GM19023 (cell line): ENCODE data around the gene OR2M3.
"Not testable (repeated sequence)": the region's sequence is repeated elsewhere in the genome, so short reads cannot be mapped to it uniquely, and the experiment has no call there.

Source experiments
- ATAC-seq: cut with Tn5 transposase; IDR thresholded peaks from one replicate; pipeline ENCODE4 v1.9.1; 2021; ENCODE audit warnings: mild to moderate bottlenecking, moderate library complexity; ENCODE audit not compliant: unreplicated experiment

Gene OR2M3, protein sequence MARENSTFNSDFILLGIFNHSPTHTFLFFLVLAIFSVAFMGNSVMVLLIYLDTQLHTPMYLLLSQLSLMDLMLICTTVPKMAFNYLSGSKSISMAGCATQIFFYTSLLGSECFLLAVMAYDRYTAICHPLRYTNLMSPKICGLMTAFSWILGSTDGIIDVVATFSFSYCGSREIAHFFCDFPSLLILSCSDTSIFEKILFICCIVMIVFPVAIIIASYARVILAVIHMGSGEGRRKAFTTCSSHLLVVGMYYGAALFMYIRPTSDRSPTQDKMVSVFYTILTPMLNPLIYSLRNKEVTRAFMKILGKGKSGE

GRCh38 chr1:248196965-248197364 lies at the start of gene OR2M3:
TSS of gene OR2M3 (plus strand) at chr1:248197265. CDS start at chr1:248203068, 5,803 bp downstream.
- no peak for ATAC-seq

- ATAC-seq: no peak
These were observed 44.8 kb upstream of the OR2M3 start for GRCh38 chr1:248152056-248152827.

DNA sequence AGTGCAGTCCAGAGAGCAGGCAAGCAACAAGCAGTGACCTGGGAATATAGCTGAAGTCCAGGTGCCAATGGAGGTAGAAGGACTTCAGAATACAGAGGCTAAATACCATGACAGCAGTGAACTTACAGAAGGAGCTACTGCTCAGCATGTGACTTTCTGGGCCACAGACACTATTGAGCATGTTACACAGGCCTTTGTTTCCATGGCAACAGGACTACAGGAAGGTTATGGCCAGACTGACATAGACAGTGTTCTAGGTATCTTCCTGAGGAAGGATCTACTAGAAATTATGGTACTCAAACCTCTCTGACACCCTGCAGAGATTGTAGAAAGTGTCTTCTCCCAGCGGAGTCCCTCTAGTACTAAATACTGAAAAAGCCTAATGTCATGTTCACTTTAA lies 41.1 kb upstream of the OR2M3 start:
- no peak for ATAC-seq

DNA sequence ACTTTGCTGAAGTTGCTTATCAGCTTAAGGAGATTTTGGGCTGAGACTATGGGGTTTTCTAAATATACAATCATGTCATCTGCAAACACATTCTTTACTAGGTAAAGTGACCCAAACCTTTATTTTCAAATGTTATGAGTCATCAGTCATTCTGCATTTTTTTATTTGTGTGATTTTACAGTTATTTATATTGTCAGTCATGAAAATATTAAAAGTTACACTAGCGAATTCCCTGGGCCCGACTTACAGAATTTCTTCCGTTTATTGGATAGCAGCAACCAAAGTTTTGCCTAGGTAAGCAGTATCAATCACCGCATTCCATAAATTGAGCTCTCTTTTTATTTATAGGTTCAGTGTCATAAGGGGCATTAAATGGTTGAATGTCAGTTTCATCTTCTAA lies 38.3 kb upstream of the OR2M3 start:
- ATAC-seq: no peak

GRCh38 chr1:248164031-248164430 lies 33.0 kb upstream of the OR2M3 start:
- no peak for ATAC-seq

DNA sequence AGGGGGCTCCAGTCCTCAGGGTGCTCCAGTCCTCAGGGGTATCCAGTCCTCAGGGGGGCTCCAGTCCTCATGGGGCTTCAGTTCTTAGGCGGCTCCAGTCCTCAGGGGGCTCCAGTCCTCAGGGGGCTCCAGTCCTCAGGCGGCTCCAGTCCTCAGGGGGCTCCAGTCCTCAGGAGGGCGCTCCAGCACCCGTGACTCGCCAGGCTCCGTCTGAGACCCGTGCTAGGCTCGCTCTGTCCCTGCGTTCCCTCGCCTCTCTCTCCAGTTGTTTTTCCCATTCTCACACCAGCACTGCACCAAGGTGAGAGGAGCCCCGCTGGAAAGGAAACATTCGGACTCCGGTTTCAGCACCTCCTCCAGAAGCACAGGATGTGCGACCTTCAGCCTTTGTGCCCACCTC lies 31.9 kb upstream of the OR2M3 start:
- ATAC-seq: no peak

DNA sequence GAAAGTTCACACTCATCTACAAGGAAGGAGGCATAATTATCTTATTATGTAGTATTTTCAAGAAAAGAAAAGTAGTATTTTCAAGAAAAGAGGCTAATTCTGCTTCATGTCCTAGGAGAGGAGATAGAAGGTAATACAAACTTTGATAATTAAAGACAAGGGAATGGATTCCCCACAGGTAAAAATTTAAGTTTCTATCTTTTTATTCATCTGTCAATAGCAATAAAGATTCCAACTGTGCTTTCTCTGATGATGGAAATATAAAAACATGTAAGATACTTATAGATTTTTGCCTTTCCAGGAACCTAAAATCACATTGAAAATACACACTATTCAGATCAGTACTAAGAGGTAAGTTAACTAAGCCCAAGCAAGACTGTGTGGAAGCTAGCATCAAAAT lies 22.5 kb upstream of the OR2M3 start, which contains the start of gene OR2M2:
TSS of gene OR2M2 (plus strand) at position 301 of the 400 bp plus-strand sequence. CDS start 5,165 bp downstream, outside the sequence.
- no peak for ATAC-seq

DNA sequence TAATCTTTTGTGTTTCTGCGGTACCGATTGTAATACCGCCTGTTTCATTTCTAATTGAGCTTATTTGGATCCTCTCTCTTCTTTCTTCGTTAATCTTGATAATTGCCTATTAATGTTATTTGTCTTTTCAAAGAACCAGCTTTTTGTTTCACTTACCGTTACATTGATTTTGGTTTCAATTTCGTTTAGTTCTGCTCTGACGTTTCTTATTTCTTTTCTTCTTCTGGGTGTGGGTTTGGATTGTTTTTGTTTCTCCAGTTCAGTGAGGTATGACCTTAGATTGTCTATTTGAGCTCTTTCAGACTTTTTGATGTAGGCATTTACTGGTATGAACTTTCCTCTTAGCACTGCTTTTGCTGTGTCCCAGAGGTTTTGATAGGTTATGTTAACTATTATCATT lies 13.1 kb upstream of the OR2M3 start:
- no peak for ATAC-seq

GRCh38 chr1:248187363-248187762 lies 9.7 kb upstream of the OR2M3 start:
- no peak for ATAC-seq

- ATAC-seq: no peak
These were observed 8.0 kb upstream of the OR2M3 start for GRCh38 chr1:248189026-248189425.

- no peak for ATAC-seq
These were observed 2.9 kb upstream of the OR2M3 start for GRCh38 chr1:248194117-248194516.

- no peak for ATAC-seq
These were observed 18.8 kb downstream of the OR2M3 start for GRCh38 chr1:248215880-248216279.

DNA sequence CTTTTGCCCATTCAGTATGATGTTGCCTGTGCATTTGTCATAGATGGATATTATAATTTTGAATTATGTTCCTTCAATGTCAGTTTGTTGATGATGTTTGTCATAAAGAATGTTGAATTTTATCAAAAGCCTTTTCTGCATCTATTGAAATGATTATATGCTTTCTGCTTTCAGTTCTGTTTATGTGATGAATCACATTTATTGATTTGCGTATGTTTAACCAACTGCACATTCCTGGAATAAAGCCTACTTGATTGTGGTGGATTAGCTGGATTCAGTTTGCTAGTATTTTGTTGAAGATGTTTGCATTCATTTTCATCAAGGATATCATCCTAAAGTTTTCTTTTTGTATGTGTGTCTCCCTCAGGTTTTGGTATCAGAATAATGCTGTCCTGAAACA lies 28.5 kb downstream of the OR2M3 start:
- no peak for ATAC-seq

- ATAC-seq: no peak
These were observed 32.4 kb downstream of the OR2M3 start for GRCh38 chr1:248229360-248229908.

GRCh38 chr1:248231117-248231516 lies 34.1 kb downstream of the OR2M3 start, which contains the start of gene OR2M4:
TSS of gene OR2M4 (plus strand) at chr1:248231417. CDS start at chr1:248238929, 7,512 bp downstream.
- no peak for ATAC-seq

DNA sequence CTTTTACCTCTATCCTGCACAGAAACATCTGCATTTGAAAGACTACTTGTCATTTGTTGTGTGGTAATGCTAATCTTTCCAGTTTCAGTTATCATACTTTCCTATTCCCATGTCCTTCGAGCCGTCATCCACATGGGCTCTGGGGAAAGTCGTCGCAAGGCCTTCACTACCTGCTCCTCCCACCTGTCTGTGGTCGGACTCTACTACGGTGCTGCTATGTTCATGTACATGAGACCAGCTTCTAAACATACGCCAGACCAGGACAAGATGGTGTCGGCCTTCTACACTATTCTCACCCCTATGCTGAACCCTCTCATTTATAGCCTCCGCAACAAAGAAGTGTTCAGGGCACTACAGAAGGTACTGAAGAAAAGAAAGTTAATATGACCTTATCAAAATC lies 42.4 kb downstream of the OR2M3 start:
- no peak for ATAC-seq

DNA sequence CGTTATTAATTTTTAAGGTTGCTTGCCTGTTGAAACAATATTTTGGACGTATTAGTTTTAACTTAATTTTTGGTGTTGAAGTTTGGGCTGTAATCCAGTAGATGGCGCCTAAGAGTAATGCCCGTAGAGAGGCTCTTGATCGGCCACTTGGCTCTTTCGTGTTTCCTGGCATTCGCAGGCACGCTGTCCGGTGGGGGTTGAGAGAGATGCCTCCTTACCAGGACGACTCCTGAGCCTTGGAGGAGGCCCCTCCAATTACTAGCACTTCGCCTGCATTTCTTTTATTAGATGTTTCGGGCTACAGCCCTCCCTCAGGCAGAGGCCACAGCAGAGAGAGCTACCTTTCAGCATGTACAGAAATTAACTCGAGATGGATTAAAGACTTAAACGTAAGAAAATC lies 46.1 kb downstream of the OR2M3 start:
- ATAC-seq: peak; percentile 74

DNA sequence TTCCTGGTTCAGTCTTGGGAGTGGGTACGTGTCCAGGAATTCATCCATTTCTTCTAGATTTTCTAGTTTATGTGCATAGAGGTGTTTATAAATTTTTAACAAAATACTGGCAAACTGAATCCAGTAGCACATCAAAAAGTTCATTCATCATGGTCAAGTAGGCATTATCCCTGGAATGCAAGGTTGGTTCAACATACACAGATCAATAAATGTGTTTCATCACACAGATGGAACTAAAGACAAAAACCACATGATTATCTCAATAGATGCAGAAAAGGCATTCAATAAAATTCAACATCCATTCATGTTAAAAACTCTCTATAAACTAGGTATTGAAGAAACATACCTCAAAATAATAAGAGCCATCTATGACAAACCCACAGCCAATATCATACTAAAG lies 62.2 kb downstream of the OR2M3 start:
- not testable (repeated sequence) for ATAC-seq
